Type B pancreatic cell (in vitro differentiated cells): Measurements from ENCODE around the gene SPOPL. TPM values are rescaled to one million over a fixed set of nuclear protein-coding genes. Genes with fewer than 3 reads are reported as not detected.

ENCODE experiments used
- DNase-seq: peaks from one replicate; pipeline ENCODE4 v3.0.0; 2021; ENCODE audit warnings: mixed read lengths; ENCODE audit not compliant: unreplicated experiment; ENCODE audit errors: extremely low spot score
- H3K27ac Mint-ChIP-seq: 2 replicates; pipeline ENCODE4 v1.8.0; 2021; ENCODE audit warnings: mild to moderate bottlenecking, mixed read lengths
- H3K27me3 Mint-ChIP-seq: 2 replicates; pipeline ENCODE4 v1.8.0; 2021; ENCODE audit warnings: mixed read lengths
- H3K36me3 Mint-ChIP-seq: 2 replicates; pipeline ENCODE4 v1.8.0; 2021; ENCODE audit warnings: mixed read lengths
- H3K4me1 Mint-ChIP-seq: one replicate; pipeline ENCODE4 v1.8.0; 2021; ENCODE audit warnings: mixed read lengths; ENCODE audit not compliant: unreplicated experiment
- H3K4me3 Mint-ChIP-seq: 2 replicates; pipeline ENCODE4 v1.8.0; 2021; ENCODE audit warnings: mild to moderate bottlenecking, mixed read lengths
- H3K9me3 Mint-ChIP-seq: 2 replicates; pipeline ENCODE4 v1.8.0; 2021; ENCODE audit warnings: mixed read lengths
- total RNA-seq: library from RNA; stranded (reverse); gene quantifications from 2 replicates; pipeline ENCODE4 v1.2.1, GENCODE V29; 2021; ENCODE audit warnings: low replicate concordance
- TF ChIP-seq, protein P1 (sequence below): fragments of 200-600 bp; sonication (generic); conservative IDR thresholded peaks from 2 replicates; pipeline ENCODE4 v1.5.0; 2021; ENCODE audit warnings: antibody characterized with exemption, mild to moderate bottlenecking

Gene SPOPL
- total RNA-seq, 1 donor from 2014 or later: 24.7 TPM

DNA sequence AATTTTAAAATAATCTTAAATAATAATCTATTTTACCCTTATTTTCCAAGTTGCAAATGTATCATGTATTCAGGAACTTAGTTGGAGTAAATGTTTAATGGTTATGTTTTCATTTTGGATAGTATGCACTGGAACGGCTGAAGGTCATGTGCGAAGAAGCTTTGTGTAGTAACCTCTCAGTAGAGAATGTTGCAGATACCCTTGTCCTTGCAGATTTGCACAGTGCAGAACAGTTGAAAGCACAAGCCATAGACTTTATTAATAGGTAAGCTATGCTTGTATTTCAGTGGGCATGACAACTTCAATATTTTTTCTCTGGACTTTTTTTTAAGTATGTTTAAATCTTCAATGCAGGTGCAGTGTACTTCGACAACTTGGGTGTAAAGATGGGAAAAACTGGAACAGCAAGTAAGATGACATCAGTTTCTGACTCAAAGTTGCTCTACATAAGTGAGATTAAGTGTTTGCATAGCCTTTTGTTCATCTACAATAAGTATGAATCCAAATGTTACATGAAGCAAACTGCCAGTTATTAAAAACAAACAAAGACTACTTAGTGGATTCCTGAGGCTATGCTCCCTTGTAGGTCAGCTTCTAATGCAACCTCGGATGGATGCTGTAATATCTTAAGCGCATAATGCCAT is 63.1 kb downstream of the SPOPL start:
- no peak overlapping the region for H3K4me3 Mint-ChIP-seq
- DNase-seq: no peak
- no peaks in the 10 kb centered on the region for H3K9me3 Mint-ChIP-seq
- TF ChIP-seq, protein P1, sequence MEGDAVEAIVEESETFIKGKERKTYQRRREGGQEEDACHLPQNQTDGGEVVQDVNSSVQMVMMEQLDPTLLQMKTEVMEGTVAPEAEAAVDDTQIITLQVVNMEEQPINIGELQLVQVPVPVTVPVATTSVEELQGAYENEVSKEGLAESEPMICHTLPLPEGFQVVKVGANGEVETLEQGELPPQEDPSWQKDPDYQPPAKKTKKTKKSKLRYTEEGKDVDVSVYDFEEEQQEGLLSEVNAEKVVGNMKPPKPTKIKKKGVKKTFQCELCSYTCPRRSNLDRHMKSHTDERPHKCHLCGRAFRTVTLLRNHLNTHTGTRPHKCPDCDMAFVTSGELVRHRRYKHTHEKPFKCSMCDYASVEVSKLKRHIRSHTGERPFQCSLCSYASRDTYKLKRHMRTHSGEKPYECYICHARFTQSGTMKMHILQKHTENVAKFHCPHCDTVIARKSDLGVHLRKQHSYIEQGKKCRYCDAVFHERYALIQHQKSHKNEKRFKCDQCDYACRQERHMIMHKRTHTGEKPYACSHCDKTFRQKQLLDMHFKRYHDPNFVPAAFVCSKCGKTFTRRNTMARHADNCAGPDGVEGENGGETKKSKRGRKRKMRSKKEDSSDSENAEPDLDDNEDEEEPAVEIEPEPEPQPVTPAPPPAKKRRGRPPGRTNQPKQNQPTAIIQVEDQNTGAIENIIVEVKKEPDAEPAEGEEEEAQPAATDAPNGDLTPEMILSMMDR: no peak
- peaks cover 31% of the 10 kb centered on the region for H3K36me3 Mint-ChIP-seq
- peaks cover 3% of the 10 kb centered on the region for H3K4me1 Mint-ChIP-seq
- H3K27ac Mint-ChIP-seq: peak overlapping the region; percentile 14
- H3K27me3 Mint-ChIP-seq: no peaks in the 10 kb centered on the region

DNA sequence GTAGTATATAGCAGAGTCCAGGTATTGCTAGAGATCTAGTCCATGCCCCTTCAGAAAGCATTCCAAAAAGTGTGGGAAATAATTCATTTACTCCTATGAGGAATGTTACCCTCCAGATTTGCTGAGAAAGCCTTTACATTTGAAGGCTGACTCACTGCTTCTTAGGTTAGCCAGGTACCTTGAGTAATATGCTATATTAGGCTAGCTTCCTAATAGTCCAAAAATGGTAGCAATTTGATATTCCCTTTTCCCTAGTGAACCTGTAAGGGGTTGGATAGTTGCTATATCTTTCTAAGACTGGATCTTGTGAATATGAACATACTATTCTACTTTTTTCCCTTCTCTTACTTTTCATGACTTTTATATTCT is 63.6 kb downstream of the SPOPL start:
- DNase-seq: no peak
- Mint-ChIP-seq H3K4me3 (no peak overlapping the region), H3K27ac (peak overlapping the region; percentile 14), H3K36me3 (peaks cover 31% of the 10 kb centered on the region), H3K4me1 (no peaks in the 10 kb centered on the region), H3K27me3 (no peaks in the 10 kb centered on the region), H3K9me3 (no peaks in the 10 kb centered on the region)
- TF ChIP-seq, protein P1: no peak

DNA sequence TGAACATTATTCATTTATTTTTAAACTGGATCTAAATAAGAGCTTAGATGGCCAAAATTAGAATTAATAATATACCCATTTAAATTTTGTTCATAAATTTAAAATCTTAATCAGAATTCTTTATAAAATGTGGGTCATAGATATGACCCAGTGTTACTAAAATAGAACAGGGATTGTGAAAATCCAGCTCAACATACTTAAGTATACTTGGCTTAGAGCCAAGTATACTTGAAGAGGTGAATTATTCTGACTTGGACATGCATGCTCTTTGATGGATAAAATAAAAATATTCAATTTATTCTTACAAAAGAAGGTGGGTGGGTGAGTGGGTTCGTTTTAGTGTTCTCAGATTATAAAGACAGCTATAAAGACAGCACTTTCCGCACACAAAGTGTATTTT is 70.7 kb downstream of the SPOPL start:
- no peaks in the 10 kb centered on the region for H3K4me1 Mint-ChIP-seq
- no peaks in the 10 kb centered on the region for H3K9me3 Mint-ChIP-seq
- no peak overlapping the region for H3K4me3 Mint-ChIP-seq
- no peak overlapping the region for H3K27ac Mint-ChIP-seq
- no peaks in the 10 kb centered on the region for H3K27me3 Mint-ChIP-seq
- H3K36me3 Mint-ChIP-seq: peaks cover 29% of the 10 kb centered on the region
- TF ChIP-seq, protein P1: no peak
- no peak for DNase-seq

- no peak for DNase-seq
- TF ChIP-seq, protein P1: no peak
- H3K36me3 Mint-ChIP-seq: peaks cover 47% of the 10 kb centered on the region
- H3K27ac Mint-ChIP-seq: no peak overlapping the region
- no peak overlapping the region for H3K4me3 Mint-ChIP-seq
- no peaks in the 10 kb centered on the region for H3K4me1 Mint-ChIP-seq
- H3K9me3 Mint-ChIP-seq: peaks cover 9% of the 10 kb centered on the region
- H3K27me3 Mint-ChIP-seq: no peaks in the 10 kb centered on the region
Measured at GRCh38 chr2:138577066-138577465, 75.5 kb downstream of the SPOPL start.

GRCh38 chr2:138579556-138579955 is 78.0 kb downstream of the SPOPL start:
- no peak for DNase-seq
- Mint-ChIP-seq H3K36me3 (peaks cover 47% of the 10 kb centered on the region), H3K9me3 (peaks cover 9% of the 10 kb centered on the region), H3K4me1 (no peaks in the 10 kb centered on the region), H3K4me3 (no peak overlapping the region), H3K27ac (no peak overlapping the region), H3K27me3 (no peaks in the 10 kb centered on the region)
- TF ChIP-seq, protein P1: no peak

GRCh38 chr2:138581909-138582308 is 80.3 kb downstream of the SPOPL start:
- TF ChIP-seq, protein P1: no peak
- peaks cover 9% of the 10 kb centered on the region for H3K9me3 Mint-ChIP-seq
- no peak for DNase-seq
- peaks cover 44% of the 10 kb centered on the region for H3K36me3 Mint-ChIP-seq
- H3K4me1 Mint-ChIP-seq: no peaks in the 10 kb centered on the region
- no peaks in the 10 kb centered on the region for H3K27me3 Mint-ChIP-seq
- H3K4me3 Mint-ChIP-seq: no peak overlapping the region
- no peak overlapping the region for H3K27ac Mint-ChIP-seq
